NCI-H2081 treated with DMSO at 0.1 percent for 48 hours (cell line): Measurements from ENCODE around the gene SLIT3.

Experiments used
- DNase-seq: peaks from one replicate; lab custom pipeline; 2025; lab: John Stamatoyannopoulos, UW

SLIT3 gene

GRCh38 chr5:168829044-168829443 is 471.9 kb downstream of the SLIT3 start:
- DNase-seq = no peak

GRCh38 chr5:168827636-168828035 is 473.3 kb downstream of the SLIT3 start:
- DNase-seq = no peak

GRCh38 chr5:168826246-168826725 is 474.7 kb downstream of the SLIT3 start:
- no peak for DNase-seq

GRCh38 chr5:168822745-168823281 is 478.1 kb downstream of the SLIT3 start:
- DNase-seq = no peak

GRCh38 chr5:168822248-168822744 is 478.6 kb downstream of the SLIT3 start:
- DNase-seq = no peak

GRCh38 chr5:168820874-168821273 is 480.1 kb downstream of the SLIT3 start:
- no peak for DNase-seq

GRCh38 chr5:168819004-168819621 is 481.8 kb downstream of the SLIT3 start:
- no peak for DNase-seq

- DNase-seq = no peak
Observed at GRCh38 chr5:168818558-168818957, 482.4 kb downstream of the SLIT3 start.

- DNase-seq = no peak
Observed at GRCh38 chr5:168817591-168817990, 483.3 kb downstream of the SLIT3 start.

- no peak for DNase-seq
Observed at GRCh38 chr5:168816661-168817060, 484.3 kb downstream of the SLIT3 start.

- DNase-seq = no peak
Observed at GRCh38 chr5:168813184-168813968, 487.6 kb downstream of the SLIT3 start.

GRCh38 chr5:168810641-168811040 is 490.3 kb downstream of the SLIT3 start:
- no peak for DNase-seq

- DNase-seq = no peak
Observed at GRCh38 chr5:168809218-168809617, 491.7 kb downstream of the SLIT3 start.

- DNase-seq = no peak
Observed at GRCh38 chr5:168808051-168808616, 492.8 kb downstream of the SLIT3 start.

- no peak for DNase-seq
Observed at GRCh38 chr5:168807287-168807686, 493.7 kb downstream of the SLIT3 start.

- no peak for DNase-seq
Observed at GRCh38 chr5:168803541-168803940, 497.4 kb downstream of the SLIT3 start.

- DNase-seq = no peak
Observed at GRCh38 chr5:168802337-168802736, 498.6 kb downstream of the SLIT3 start.

GRCh38 chr5:168801567-168801966 is 499.4 kb downstream of the SLIT3 start:
- DNase-seq = no peak

GRCh38 chr5:168800701-168801100 is 500.2 kb downstream of the SLIT3 start:
- DNase-seq = no peak

- no peak for DNase-seq
Observed at GRCh38 chr5:168798065-168799023, 502.6 kb downstream of the SLIT3 start.
